GM21381 (cell line): ENCODE measurements around the gene IMMP2L.
"Not testable (repeated sequence)": the region's sequence is repeated elsewhere in the genome, so short reads cannot be mapped to it uniquely, and the experiment has no call there.

Experiments
- ATAC-seq: cut with Tn5 transposase; IDR thresholded peaks from one replicate; pipeline ENCODE4 v1.9.1; 2021; ENCODE audit warnings: mild to moderate bottlenecking, moderate library complexity; ENCODE audit not compliant: unreplicated experiment

The IMMP2L gene

DNA sequence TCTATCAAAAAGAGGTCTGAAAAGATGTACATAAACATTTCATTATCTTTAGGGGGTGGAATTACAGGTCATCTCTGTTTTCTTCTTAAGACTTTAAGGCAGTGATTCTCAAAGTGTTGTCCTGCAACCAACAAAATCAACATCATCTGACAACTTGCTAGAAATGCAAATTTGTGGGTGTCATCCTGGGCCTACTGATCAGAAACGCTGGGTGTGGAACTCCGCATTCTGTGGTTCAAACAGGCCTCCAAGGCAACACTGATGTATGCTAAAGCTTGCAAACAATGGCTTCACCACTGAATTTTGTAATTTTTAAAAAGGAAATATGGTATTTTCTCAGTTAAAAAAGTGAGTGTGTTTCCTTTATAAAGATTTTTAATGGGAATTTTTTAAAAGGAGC lies 873.4 kb downstream of the IMMP2L start:
- ATAC-seq = no peak

DNA sequence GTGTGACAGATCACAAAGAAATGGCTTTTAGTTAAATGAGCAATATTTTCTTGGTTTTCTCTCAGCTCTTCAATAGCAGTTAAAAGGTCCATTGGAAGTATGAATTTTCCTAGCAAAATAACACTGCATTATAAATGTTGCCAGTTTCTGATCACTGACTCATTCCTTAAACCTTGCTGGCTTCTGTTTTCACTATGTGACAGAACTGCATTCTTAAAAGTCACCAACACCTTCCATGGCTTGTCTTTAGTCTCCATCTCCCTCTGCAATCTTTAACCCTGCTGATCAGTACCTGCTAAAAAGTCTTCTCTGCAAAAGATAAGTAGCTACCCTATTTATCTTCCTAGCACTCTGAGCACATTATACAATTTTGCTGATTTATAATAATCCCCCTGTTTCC lies 876.4 kb downstream of the IMMP2L start:
- ATAC-seq = no peak

DNA sequence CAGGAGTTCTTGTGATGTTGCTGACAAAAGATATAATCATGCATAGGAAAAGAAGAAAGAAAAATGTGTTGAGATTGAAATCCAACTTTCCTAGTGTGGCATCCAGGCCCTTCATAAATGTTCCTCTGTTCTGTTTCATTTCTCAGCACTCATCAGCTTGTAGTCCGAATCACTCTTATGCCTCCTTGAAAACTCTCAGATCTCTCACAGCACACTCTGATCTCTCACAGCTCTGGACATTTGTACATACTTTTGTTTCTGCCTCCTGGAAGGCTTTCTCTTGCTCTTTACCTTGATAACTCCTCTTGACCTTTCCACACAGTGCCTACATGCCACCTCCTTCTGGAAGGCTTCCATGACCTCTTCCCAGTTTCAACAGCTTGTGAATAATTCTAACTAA lies 880.4 kb downstream of the IMMP2L start:
- ATAC-seq = no peak

DNA sequence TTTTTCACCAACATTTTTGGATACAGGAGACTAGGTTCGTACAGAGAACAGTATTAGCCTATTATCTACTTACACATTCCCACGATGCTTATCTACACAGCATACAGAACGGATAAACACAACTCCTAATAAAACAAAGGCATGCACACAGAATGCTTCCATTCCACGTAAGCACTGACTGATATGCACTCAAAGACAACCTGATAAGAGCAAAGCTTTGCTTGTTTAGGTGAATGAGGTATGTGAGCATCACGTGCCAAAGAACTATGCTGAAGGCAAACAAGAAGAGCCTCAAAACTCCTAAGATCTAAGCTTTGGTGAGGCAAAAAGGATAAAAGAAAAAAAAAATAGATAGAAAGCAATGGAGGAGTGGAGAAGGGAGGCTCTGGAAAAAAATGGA lies 884.9 kb downstream of the IMMP2L start:
- no peak for ATAC-seq

DNA sequence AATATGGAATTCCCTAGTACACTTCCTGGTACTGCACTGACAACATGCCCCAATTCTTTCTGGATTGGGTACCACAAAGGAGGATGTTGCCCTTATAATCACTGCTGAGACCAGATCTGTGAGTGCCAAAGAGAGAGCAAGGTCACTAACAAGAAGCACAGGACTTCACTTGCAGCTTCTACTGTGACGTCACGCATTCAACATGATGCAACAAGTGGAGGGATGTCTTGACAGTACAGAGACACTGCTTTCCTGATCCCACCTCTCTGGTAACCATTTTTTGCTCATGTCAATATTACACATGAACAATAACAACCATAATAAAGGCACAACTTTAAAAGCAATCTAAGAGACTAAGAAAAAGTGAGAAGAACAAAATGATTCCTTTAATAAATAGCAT lies 885.5 kb downstream of the IMMP2L start:
- ATAC-seq = no peak

DNA sequence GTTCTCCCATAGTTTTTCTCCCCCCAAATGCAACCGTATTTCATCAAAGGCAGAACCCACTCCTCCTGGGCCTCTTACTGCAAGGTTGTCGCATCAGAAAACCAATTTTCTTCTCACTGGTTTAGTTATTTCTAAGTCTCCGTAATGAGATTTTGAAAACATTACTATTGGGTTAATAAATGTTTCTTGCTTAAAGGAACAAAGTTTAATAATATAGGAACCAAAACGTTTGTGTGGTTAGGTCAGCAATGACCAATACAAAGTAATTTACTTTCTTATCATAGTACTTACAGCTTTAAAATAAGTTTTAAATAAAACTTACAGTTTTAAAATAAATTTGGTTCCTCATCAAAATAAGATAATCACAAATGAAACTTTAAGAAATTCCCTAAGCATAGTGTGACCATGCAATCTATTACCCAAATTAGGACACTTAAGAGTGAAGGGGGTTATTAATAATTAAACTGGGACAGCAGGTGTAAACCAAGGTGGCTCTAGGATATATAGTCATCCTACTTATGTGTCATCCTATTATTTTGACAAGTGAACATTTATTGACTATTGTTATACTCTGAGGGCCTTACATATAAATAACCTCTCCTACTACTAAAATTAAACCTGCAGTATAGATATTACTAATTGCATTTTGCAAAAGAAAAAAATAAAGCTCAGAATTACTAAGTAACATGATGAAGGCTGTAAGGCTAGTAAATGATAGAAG lies 886.7 kb downstream of the IMMP2L start:
- no peak for ATAC-seq

DNA sequence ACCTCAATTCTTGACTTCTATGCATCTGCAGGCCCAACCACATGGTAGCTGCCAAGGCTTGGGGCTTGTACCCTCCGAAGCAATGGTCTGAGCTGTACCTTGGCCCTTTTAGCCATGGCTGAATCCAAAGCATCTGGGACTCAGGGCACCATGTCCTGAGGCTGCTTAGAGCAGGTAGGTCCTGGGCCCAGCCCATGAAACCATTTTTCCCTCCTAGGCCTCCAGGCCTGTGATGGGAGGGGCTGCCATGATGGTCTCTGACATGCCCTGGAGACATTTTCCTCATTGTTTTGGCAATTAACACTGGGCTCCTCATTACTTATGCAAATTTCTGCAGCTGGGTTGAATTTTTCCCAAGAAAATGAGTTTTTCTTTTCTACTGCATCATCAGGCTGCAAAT lies 889.1 kb downstream of the IMMP2L start:
- ATAC-seq = no peak

DNA sequence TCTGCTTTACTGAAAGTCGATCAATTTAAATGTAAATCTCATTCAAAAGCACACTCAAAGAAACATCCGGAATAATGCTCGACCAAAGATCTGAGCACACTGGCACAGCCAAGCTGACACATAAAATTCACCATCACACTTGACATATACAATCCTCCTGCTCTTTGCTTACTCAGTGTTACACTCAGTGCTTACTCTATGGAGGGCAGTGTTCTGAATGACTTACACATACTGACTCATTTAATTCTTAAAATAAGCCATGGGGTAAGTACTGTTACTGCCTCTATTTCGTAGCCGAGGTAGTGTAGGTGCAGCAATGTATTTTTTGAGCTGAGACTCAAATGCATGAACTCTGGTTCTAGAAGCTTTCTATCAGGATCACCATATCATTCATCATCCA lies 892.9 kb downstream of the IMMP2L start:
- no peak for ATAC-seq

DNA sequence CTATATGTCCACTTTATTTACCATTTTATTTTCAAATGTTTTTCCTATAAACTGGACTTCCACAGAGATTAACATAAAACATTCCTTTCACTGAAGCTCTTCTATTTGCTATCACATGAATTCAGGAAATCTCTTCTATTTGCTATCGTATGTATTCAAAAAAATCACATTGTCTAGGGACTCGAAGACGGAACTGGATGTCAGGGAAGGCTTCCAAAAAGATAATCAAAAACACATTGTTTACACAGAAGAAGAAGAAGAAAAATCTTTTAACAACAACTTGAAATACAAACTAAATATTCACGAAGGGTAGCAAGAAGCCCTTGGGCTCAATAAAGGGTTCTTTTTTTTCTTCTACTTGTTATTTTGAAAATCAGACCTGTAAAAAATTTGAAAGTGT lies 897.5 kb downstream of the IMMP2L start:
- ATAC-seq = no peak

DNA sequence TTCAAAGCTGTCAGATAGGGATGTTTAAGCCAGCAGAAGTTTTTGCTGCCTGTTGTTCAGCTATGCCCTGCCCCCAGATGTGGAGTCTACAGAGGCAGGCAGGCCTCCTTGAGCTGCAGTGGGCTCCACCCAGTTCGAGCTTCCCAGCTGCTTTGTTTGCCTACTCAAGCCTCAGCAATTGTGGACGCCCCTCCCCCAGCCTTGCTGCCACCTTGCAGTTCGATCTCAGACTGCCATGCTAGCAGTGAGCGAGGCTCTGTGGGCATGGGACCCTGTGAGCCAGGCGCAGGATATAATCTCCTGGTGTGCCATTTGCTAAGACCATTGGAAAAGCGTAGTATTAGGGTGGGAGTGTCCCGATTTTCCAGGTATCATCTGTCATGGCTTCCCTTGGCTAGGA lies 901.7 kb downstream of the IMMP2L start:
- ATAC-seq = not testable (repeated sequence)

DNA sequence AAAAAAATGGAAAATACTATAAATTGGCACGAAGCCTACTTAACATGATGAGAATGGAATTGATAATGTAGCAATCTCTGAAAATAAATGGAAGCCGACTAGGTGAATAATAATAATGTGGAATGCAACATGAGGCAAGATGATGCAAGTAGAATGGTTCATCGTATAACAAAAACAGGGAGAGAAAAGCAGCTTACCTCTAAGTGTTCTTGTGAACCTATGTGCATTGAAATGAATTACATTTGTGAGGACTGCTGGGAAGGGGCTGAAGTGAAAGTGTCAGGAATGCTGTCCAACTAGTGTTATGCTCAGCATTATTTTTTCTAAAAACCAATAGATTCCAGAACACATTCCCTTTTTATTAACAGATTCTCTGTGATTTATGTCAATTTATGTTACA lies 912.0 kb downstream of the IMMP2L start:
- no peak for ATAC-seq

DNA sequence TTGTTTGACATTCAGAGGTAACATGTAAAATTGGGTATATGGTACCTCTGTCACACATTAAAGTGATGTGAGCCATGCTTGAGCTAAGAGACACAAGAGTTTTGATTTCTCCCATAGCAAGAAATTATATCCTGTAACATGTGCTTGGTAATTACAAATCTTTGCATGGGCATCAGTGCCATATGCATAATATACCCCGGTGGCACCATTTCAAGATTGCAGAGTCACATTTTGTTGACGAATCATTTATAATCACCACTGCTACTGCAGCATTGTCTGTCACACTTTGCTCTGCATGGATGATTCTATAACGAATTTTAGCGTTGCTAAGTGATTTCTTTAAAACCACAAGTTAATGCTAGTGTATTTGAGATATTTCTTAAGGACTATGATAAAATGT lies 915.0 kb downstream of the IMMP2L start:
- no peak for ATAC-seq

DNA sequence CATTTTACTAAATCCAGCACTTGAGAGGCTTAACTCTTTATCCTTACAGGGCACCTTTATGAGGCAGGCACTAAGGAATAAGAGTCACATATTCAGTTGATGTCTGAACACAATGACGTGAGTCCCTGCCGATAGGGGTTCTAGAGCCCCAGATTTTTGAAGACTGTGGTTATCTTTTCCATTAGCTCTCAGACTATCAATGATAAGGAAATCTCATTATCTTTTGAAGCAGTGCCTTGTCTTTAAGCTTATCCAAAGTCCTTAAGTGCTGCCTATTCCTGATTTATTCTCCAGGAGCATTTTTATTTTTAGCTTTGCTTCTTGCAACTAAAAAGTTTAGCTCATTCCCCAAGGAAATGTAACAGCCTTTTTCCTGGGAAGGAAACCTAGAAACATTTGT lies 915.5 kb downstream of the IMMP2L start:
- no peak for ATAC-seq

DNA sequence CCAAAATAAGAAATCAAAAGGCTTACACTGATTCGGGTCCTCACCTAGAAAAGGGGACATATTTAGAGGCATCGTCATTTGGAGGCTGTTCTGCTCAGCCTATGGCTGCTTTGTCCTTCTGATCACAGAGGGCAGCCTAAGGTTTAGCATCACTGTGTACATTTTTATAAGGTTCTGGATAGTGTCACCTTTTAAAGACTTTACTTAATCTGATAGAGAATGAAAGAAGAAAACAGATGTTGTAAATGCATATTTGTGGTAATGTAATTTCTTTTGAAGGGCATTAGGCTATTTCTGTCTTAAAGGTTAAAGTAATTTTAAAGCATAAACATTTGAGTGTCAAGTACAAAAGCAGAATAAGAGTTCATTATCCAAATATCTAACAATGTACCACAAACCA lies 916.7 kb downstream of the IMMP2L start:
- no peak for ATAC-seq

DNA sequence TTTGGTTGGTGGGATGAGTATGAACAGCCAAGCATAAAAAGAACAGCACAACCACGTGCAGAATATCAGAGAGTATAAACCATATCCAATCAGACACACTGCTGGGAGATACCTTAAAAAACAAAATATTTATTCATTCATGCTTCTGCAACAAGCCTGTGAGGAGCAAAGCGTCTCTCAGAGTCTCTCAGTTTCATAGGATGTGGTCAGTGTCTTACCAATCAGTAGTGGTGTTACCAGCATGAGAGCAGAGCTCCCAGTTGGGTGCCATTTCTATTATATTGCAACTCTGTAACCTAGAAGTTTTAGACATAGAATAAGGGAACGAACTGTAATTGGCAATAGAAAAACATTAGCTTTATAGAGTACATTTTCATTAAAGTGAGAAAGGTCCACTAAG lies 917.2 kb downstream of the IMMP2L start:
- no peak for ATAC-seq

DNA sequence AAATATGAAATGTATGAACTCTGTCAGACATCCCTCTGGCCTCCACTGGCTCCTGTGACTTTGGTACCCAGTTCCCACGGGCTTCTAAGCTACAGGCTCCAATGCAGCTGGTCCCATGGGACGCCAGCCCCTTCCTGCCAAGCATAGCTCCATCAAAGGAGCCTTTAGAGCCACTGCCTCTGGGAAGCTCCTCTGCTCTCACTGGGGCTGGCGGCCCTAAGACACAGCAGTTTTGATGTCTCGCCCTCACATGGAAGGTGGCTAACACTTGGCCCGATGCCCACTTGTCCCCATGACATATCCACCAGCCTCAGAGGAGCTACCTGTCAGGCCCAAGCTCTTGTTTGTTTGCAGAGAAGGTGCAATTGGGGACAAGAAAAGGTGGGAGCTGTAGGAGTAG lies 925.0 kb downstream of the IMMP2L start:
- ATAC-seq = no peak

DNA sequence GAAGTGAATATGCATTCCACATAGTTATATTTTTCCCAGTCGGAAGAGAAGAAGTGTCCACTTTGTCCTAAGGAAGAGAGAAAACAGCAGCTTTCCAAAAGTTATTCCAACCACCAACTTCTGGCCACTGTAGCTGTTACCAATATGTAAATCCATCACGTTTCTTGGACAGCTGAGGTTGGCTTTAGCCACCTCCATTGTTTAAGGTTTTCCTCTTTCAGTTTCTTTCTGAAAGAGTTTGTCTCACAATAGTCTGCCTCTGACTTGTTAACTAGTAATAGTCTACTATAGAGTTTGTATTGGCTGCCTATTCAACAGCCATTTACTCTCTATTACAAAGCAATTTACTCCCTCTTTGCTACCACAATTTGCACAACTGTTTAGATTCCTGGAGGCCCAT lies 929.0 kb downstream of the IMMP2L start:
- no peak for ATAC-seq

DNA sequence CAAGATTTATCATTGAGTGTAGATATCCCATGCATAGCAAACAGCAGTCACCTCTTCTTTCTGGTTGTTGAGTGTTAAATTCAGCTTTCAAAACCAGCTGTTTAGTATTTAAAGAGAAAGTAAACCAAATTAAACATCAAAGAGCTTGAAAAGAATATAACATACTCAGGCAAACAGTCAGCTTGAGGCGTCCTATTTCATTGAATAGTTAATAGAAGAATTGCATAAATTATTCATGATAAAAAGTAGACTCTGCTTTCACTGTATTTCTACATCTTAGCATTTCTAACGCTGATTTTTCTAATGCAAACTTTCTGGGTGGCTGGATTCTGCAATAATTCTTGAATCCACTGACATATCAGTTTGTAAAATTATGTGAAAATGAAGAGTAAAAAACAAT lies 935.9 kb downstream of the IMMP2L start:
- no peak for ATAC-seq

DNA sequence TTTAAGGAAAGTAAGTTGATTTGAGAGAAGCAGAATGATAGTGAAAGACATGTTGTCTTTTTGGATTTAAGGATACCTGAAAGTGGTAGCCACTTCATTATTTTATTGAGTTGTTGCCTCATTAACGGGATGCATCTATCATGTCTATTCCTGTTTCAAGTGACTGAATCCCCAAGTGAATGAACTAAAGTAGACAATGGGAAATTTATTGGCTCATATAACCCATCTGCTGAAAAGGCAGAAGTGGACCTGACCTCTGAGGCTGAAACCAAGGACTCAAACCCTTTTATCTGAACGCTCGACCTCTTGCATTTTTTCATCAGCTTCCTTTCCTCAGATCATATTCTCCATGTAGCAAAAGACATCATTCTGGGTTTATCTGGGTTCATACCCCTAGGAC lies 937.0 kb downstream of the IMMP2L start:
- no peak for ATAC-seq

DNA sequence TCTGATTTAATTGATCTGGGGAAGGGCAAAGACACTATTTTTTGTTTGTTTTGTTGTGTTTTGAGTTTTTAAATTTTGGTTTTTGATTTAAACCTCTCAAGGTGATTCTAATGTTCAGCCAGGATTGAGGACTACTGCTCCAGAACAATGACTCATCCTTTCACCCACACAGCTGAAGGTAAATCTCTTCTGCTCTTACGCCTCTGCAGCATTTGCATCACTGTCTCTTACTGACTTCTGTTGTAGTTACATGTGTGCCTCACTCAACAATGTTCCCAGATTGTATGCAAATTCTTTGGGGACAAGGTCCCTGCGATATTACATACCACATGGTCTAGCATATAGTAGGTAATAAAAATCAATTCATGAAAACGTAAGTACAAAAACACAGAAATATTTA lies 938.9 kb downstream of the IMMP2L start:
- no peak for ATAC-seq

DNA sequence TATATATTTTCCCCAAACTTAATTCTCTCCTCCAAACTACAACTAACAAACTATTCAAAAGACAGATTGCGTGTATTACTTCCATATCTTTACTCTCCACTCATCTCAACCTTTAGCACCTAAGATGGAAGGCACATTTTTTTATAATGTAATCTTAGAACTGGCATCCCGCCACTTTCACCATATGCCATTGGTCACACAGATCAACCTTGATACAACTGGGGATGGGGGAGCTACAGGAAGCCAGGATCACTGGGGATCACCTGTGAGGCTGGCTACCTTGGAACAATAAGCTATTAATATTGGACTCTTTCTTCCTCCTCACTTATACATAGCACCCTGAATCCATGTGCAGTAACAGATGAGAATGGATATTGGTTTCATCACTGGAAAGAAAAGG lies 941.0 kb downstream of the IMMP2L start:
- no peak for ATAC-seq

DNA sequence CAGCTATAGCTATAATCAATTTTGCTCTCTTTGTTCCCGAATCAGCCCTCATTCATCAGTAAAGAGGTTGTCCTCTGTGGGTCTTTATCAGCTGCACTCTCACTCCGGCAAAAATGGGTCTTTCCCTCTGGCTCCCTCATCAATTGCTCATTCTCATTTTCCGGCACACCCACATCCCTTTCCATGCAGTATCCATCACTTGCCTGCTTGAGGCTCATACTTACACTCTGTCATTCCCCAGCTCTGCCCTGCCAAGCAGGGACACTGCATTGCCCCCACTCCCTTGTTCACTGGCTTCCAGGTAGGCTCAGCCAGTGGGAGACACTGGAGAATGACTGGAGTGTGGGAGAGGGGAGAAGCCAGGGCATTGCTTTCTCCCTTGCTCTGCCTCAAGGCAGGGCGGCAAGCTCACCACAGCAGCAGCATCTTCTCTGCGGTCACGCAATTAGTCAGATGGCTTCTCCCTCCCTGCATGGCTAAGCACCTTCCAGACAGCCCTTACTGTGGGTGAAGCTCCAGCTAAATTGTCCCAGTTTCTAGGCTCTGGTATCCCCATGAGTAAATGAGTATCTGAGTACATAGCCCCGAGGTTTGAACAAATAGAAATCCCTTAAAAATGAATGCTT lies 942.1 kb downstream of the IMMP2L start:
- no peak for ATAC-seq
